Muscle of leg (tissue), 11 donors: ENCODE measurements around the gene KDM4B. TPM values are rescaled to one million over a fixed set of nuclear protein-coding genes. Genes with fewer than 3 reads are reported as not detected.
"Not testable (repeated sequence)": the region's sequence is repeated elsewhere in the genome, so short reads cannot be mapped to it uniquely, and the experiment has no call there.

Experiments
- DNase-seq: peaks from one replicate; pipeline ENCODE4 v3.0.0; 2013
- H3K27ac ChIP-seq: one replicate; pipeline ENCODE4 v1.5.1; 2013; ENCODE audit warnings: mild to moderate bottlenecking, low read length, control low read depth
- H3K27me3 ChIP-seq: one replicate; pipeline ENCODE4 v1.6.1; 2013; ENCODE audit warnings: low read length; ENCODE audit not compliant: control insufficient read depth, insufficient read depth
- H3K36me3 ChIP-seq: one replicate; pipeline ENCODE4 v1.6.1; 2013; ENCODE audit warnings: low read length; ENCODE audit not compliant: control insufficient read depth, insufficient read depth
- H3K4me1 ChIP-seq: one replicate; pipeline ENCODE4 v1.6.1; 2013; ENCODE audit warnings: low read length; ENCODE audit not compliant: control insufficient read depth, insufficient read depth
- H3K4me3 ChIP-seq: one replicate; pipeline ENCODE4 v1.5.1; 2013; ENCODE audit warnings: low read length, control low read depth
- H3K9me3 ChIP-seq: replicated peaks from 2 replicates; pipeline ENCODE4 v1.6.1; 2013; ENCODE audit warnings: low read depth, low read length; ENCODE audit not compliant: control insufficient read depth
- WGBS: methylation state at CpG from one replicate; pipeline ENCODE4 v1.1.5; 2013; ENCODE audit warnings: missing lambda C conversion rate; ENCODE audit not compliant: insufficient coverage; 5-methylcytosine and 5-hydroxymethylcytosine counted together
- polyA plus RNA-seq, 8 donors: library from polyadenylated mRNA; unstranded; fragments of 120-200 nt; gene quantifications; one replicate each; pipeline versions ENCODE4 v1.2.1 to v1.2.3, GENCODE V29; 2013; ENCODE audit warnings: inconsistent platforms in 1 of 8, low replicate concordance in 1 of 8; ENCODE audit not compliant: insufficient read length in 8 of 8, insufficient read depth in 1 of 8
- total RNA-seq: library from RNA; stranded (reverse); fragments of 120-200 nt; gene quantifications from one replicate; pipeline ENCODE4 v1.2.4, GENCODE V29; 2013

The KDM4B gene
- total and polyA plus RNA-seq, 9 donors = 8.1 to 22.3 (median 21.1) TPM

- peaks cover 44% of the 10 kb centered on the region for H3K4me1 ChIP-seq
- 67% methylated on average over 15 of the region's 17 CpGs for WGBS
- no peaks in the 10 kb centered on the region for H3K27me3 ChIP-seq
- no peak for DNase-seq
- peaks cover 8% of the 10 kb centered on the region for H3K36me3 ChIP-seq
- H3K9me3 ChIP-seq = peaks cover 4% of the 10 kb centered on the region
- peak overlapping the region; percentile 20 for H3K27ac ChIP-seq
- no peak overlapping the region for H3K4me3 ChIP-seq
Measured at GRCh38 chr19:5154129-5154798, 185.4 kb downstream of the KDM4B start.

- peaks cover 44% of the 10 kb centered on the region for H3K4me1 ChIP-seq
- WGBS = 72% methylated on average over 22 of the region's 26 CpGs
- no peak overlapping the region for H3K4me3 ChIP-seq
- peak overlapping the region; percentile 20 for H3K27ac ChIP-seq
- H3K36me3 ChIP-seq = peaks cover 4% of the 10 kb centered on the region
- no peak for DNase-seq
- H3K9me3 ChIP-seq = peaks cover 5% of the 10 kb centered on the region
- H3K27me3 ChIP-seq = no peaks in the 10 kb centered on the region
Measured at GRCh38 chr19:5154799-5155426, 186.0 kb downstream of the KDM4B start.

DNA sequence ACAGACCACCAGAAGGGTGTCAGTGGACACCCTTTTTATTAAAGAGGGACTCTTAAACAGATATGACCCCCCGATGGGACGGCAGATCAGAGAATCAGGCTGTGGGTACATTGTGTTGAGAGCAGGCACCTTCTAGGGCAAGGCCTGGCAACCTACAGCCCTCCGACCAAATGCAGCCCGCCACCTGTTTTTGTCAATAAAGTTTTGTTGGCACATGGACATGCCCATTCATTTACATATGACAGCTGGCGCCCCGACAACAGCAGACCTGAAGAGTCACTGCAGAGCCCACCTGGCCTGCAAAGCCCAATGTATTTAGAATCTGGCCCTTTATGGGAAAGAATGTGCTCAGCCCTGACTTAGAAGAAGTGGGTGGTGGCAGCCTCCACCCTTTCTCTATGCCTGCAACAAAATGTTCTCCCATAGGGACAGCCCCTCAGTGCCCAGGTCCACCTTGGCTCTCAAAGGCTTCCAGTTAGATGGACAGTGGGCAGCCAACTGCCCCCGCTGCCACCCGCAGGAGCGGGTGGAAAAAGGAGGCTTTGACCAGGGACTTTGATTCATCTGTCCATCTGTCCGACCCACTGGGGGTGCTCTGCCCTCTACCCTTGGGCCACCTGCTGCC, 186.8 kb downstream of the KDM4B start:
- Histone ChIP-seq H3K9me3 (peaks cover 5% of the 10 kb centered on the region), H3K4me3 (no peak overlapping the region), H3K27ac (peak overlapping the region; percentile 60), H3K36me3 (peaks cover 4% of the 10 kb centered on the region), H3K4me1 (peaks cover 42% of the 10 kb centered on the region), H3K27me3 (no peaks in the 10 kb centered on the region)
- peak; percentile 83 for DNase-seq
- 51% methylated on average over 6 of the region's 10 CpGs for WGBS

GRCh38 chr19:5156231-5156986, 187.5 kb downstream of the KDM4B start:
- Histone ChIP-seq H3K4me1 (peaks cover 40% of the 10 kb centered on the region), H3K36me3 (peaks cover 4% of the 10 kb centered on the region), H3K27ac (peak overlapping the region; percentile 60), H3K9me3 (peaks cover 5% of the 10 kb centered on the region), H3K27me3 (no peaks in the 10 kb centered on the region), H3K4me3 (no peak overlapping the region)
- 24% methylated on average over 13 of the region's 23 CpGs for WGBS
- peak; percentile 52 for DNase-seq

DNA sequence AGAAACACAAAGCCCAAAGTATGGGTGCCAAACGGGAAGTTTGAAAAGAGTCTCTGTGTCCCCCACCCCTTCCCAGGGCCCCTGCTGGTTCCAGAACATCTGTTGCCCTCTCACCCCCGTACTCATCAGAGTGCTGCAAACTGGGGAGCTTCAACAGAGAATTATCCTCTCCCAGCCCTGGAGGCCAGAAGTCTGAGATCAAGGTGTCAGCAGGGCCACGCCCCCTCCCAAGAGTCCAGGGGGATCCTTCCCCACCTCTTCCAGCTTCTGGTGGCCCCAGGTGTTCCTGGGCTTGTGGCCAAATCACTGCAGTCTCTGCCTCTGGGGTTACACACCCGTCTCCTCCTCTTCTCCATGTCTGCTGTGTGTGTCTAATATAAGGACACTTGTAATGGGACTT, 188.3 kb downstream of the KDM4B start:
- Histone ChIP-seq H3K4me3 (no peak overlapping the region), H3K9me3 (peaks cover 5% of the 10 kb centered on the region), H3K27ac (no peak overlapping the region), H3K27me3 (no peaks in the 10 kb centered on the region), H3K36me3 (peaks cover 4% of the 10 kb centered on the region), H3K4me1 (peaks cover 40% of the 10 kb centered on the region)
- DNase-seq = no peak
- WGBS = 100% methylated on average over 1 of the region's 4 CpGs

- H3K4me1 ChIP-seq = peaks cover 35% of the 10 kb centered on the region
- DNase-seq, H3K27me3 ChIP-seq, H3K9me3 ChIP-seq, H3K27ac ChIP-seq, H3K4me3 ChIP-seq, H3K36me3 ChIP-seq: not testable (repeated sequence)
- WGBS = 90% methylated on average over 3 of the region's 7 CpGs
Measured at GRCh38 chr19:5158549-5159134, 189.7 kb downstream of the KDM4B start.

GRCh38 chr19:5160158-5160795, 191.4 kb downstream of the KDM4B start:
- not testable (repeated sequence) for H3K27ac ChIP-seq, H3K9me3 ChIP-seq, H3K27me3 ChIP-seq, DNase-seq, H3K36me3 ChIP-seq, H3K4me3 ChIP-seq
- WGBS = no CpG with 5 or more reads among the region's 2 CpGs
- peaks cover 20% of the 10 kb centered on the region for H3K4me1 ChIP-seq

GRCh38 chr19:5164845-5165696, 196.2 kb downstream of the KDM4B start:
- 74% methylated on average over 17 of the region's 23 CpGs for WGBS
- H3K27me3 ChIP-seq, DNase-seq, H3K36me3 ChIP-seq, H3K4me1 ChIP-seq, H3K27ac ChIP-seq, H3K4me3 ChIP-seq, H3K9me3 ChIP-seq: not testable (repeated sequence)

DNA sequence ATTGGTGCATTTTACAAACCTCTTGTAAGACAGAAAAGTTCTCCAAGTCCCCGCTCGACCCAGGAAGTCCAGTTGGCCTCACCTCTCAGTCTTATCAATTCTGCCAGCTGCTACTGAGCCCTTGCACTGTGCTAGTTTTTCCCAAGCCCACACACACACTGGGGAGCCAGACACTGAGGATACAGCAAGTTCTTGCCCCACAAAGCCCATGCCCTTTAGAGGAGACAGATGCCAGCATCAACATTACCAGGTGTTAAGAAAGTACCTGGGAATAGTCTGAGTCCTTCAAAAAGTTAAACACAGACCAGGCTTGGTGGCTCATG, 196.7 kb downstream of the KDM4B start:
- Histone ChIP-seq H3K27me3 (no peaks in the 10 kb centered on the region), H3K4me3 (no peak overlapping the region), H3K36me3 (no peaks in the 10 kb centered on the region), H3K9me3 (no peaks in the 10 kb centered on the region), H3K4me1 (no peaks in the 10 kb centered on the region), H3K27ac (no peak overlapping the region)
- 84% methylated on average over 2 of the region's 2 CpGs for WGBS
- DNase-seq = no peak
